ENCODE results near the gene CD99L2.
"Not testable (repeated sequence)": the region's sequence is repeated elsewhere in the genome, so short reads cannot be mapped to it uniquely, and the experiment has no call there.

The CD99L2 gene

GRCh38 chrX:150846130-150846529, 52.3 kb downstream of the CD99L2 start:
- DNase-seq (ENCODE audit: insufficient read length, low spot score) (no peak), FAIRE-seq (no peak)
- TF ChIP-seq SPI1 (IDR thresholded peaks at IDR 0.05; ENCODE audit: low read depth, low read length) (no peak), POLR2AphosphoS5 (IDR thresholded peaks at IDR 0.05; ENCODE audit: low read depth, low read length) (no peak), POLR2A (IDR thresholded peaks at IDR 0.05; ENCODE audit: low read depth, low read length) (no peak), TAF1 (IDR thresholded peaks at IDR 0.05; ENCODE audit: low read depth, low read length) (no peak), POU2F2 (IDR thresholded peaks at IDR 0.05; ENCODE audit: low read depth, low read length) (no peak), PAX5 (IDR thresholded peaks at IDR 0.05; ENCODE audit: insufficient read depth, low read length, severe bottlenecking) (no peak)

DNA sequence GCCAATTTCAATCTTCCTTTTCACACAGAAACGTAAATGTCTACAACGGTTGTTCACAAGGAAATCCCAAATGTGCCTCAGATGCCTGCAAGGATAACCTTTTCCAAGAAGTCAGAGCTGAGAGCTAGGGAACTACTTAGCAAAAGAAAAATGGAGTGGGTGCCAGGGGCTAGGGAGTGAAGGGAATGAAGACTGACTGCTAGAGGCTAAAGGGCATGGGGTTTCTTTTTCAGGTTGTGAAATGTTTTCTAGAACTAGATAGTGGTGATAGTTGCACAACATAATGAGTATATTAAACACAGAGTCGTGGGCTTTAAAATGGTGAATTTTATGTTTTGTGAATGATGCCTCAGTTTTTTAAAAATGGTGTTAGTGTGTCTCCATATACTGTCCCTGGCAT, 53.4 kb downstream of the CD99L2 start:
- FAIRE-seq (no peak), DNase-seq (ENCODE audit: insufficient read length, low spot score) (no peak)
- TF ChIP-seq POU2F2 (IDR thresholded peaks at IDR 0.05; ENCODE audit: low read depth, low read length) (no peak), SPI1 (IDR thresholded peaks at IDR 0.05; ENCODE audit: low read depth, low read length) (no peak), POLR2AphosphoS5 (IDR thresholded peaks at IDR 0.05; ENCODE audit: low read depth, low read length) (no peak), PAX5 (IDR thresholded peaks at IDR 0.05; ENCODE audit: insufficient read depth, low read length, severe bottlenecking) (no peak), POLR2A (IDR thresholded peaks at IDR 0.05; ENCODE audit: low read depth, low read length) (no peak), TAF1 (IDR thresholded peaks at IDR 0.05; ENCODE audit: low read depth, low read length) (no peak)

DNA sequence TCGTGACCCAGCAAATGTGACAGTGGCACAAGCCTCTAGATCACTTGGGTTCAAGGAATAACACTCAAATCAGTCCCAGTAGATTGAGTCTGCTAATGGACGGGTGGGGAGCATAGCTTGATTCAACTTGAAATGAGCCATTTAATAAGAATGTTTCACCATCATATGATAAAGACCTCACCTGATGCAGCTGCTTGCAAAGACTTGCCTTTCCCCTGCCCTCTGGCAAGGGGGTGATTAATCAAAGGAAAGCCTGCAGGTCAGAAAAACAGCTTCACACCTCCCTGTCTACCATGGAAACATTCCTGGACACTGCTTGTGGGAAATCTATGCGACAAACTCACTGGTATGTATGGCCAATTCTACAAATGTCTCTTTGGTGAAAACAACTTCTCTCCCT, 54.5 kb downstream of the CD99L2 start:
- DNase-seq (ENCODE audit: insufficient read length, low spot score) (no peak), FAIRE-seq (no peak)
- TF ChIP-seq POU2F2 (IDR thresholded peaks at IDR 0.05; ENCODE audit: low read depth, low read length): no peak

GRCh38 chrX:150842198-150842685, 56.2 kb downstream of the CD99L2 start:
- DNase-seq (ENCODE audit: insufficient read length, low spot score) (no peak), FAIRE-seq (no peak)
- TF ChIP-seq POLR2AphosphoS5 (IDR thresholded peaks at IDR 0.05; ENCODE audit: low read depth, low read length) (no peak), SPI1 (IDR thresholded peaks at IDR 0.05; ENCODE audit: low read depth, low read length) (no peak), POU2F2 (IDR thresholded peaks at IDR 0.05; ENCODE audit: low read depth, low read length) (no peak), PAX5 (IDR thresholded peaks at IDR 0.05; ENCODE audit: insufficient read depth, low read length, severe bottlenecking) (no peak), TAF1 (IDR thresholded peaks at IDR 0.05; ENCODE audit: low read depth, low read length) (no peak), POLR2A (IDR thresholded peaks at IDR 0.05; ENCODE audit: low read depth, low read length) (no peak)

GRCh38 chrX:150841456-150842197, 56.8 kb downstream of the CD99L2 start:
- TF ChIP-seq TAF1 (IDR thresholded peaks at IDR 0.05; ENCODE audit: low read depth, low read length) (no peak), SPI1 (IDR thresholded peaks at IDR 0.05; ENCODE audit: low read depth, low read length) (no peak), POLR2AphosphoS5 (IDR thresholded peaks at IDR 0.05; ENCODE audit: low read depth, low read length) (no peak), POU2F2 (IDR thresholded peaks at IDR 0.05; ENCODE audit: low read depth, low read length) (no peak), PAX5 (IDR thresholded peaks at IDR 0.05; ENCODE audit: insufficient read depth, low read length, severe bottlenecking) (no peak), POLR2A (IDR thresholded peaks at IDR 0.05; ENCODE audit: low read depth, low read length) (no peak)
- FAIRE-seq (no peak), DNase-seq (ENCODE audit: insufficient read length, low spot score) (no peak)

DNA sequence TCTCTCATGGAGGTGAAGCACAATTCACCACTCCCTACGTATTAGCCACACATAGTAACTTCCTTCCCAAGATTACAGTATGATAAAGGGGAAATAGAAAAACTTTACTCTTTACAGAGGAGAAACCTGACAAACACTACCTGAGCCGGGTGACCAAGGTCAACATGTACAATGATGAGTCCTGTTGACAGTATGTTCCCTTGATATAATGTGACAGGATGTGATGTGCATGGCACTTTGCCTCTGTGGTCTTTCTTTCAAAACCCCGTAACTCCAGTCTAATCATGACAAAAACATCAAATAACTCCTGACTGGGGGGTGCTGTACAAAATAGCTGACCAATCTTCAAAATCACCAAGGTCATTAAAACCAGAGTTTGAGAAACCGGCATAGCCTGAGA, 60.6 kb downstream of the CD99L2 start:
- FAIRE-seq (peak; percentile 16), DNase-seq (ENCODE audit: insufficient read length, low spot score) (no peak)
- no peak for TF ChIP-seq SPI1 (IDR thresholded peaks at IDR 0.05; ENCODE audit: low read depth, low read length)
- no peak for TF ChIP-seq TAF1 (IDR thresholded peaks at IDR 0.05; ENCODE audit: low read depth, low read length)
- no peak for TF ChIP-seq POU2F2 (IDR thresholded peaks at IDR 0.05; ENCODE audit: low read depth, low read length)
- TF ChIP-seq POLR2AphosphoS5 (IDR thresholded peaks at IDR 0.05; ENCODE audit: low read depth, low read length): no peak
- TF ChIP-seq POLR2A (IDR thresholded peaks at IDR 0.05; ENCODE audit: low read depth, low read length): no peak
- TF ChIP-seq PAX5 (IDR thresholded peaks at IDR 0.05; ENCODE audit: insufficient read depth, low read length, severe bottlenecking): no peak

DNA sequence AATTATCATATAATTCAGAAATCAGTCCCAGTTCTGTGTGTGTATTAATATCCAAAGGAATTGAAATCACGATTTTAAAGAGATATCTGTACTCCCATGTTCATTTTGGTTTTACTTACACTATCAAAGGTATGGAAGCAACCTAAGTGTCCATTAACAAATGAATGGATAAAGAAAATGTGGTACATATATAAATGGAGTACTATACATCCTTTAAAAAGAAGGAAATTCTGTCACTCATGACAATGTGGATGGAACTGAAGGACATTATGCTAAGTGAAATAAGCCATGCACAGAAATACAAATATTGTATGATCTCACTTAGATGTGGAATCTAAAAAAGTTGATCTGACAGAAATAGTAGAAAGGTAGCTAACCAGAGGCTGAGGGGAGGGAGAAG, 63.8 kb downstream of the CD99L2 start:
- no peak for FAIRE-seq
- DNase-seq (ENCODE audit: insufficient read length, low spot score): no peak
- TF ChIP-seq PAX5 (IDR thresholded peaks at IDR 0.05; ENCODE audit: insufficient read depth, low read length, severe bottlenecking) (no peak), POLR2A (IDR thresholded peaks at IDR 0.05; ENCODE audit: low read depth, low read length) (no peak), TAF1 (IDR thresholded peaks at IDR 0.05; ENCODE audit: low read depth, low read length) (no peak), POLR2AphosphoS5 (IDR thresholded peaks at IDR 0.05; ENCODE audit: low read depth, low read length) (no peak), POU2F2 (IDR thresholded peaks at IDR 0.05; ENCODE audit: low read depth, low read length) (no peak), SPI1 (IDR thresholded peaks at IDR 0.05; ENCODE audit: low read depth, low read length) (no peak)

- no peak for FAIRE-seq
- no peak for TF ChIP-seq TAF1 (IDR thresholded peaks at IDR 0.05; ENCODE audit: low read depth, low read length)
- no peak for TF ChIP-seq POU2F2 (IDR thresholded peaks at IDR 0.05; ENCODE audit: low read depth, low read length)
- TF ChIP-seq POLR2AphosphoS5 (IDR thresholded peaks at IDR 0.05; ENCODE audit: low read depth, low read length): no peak
- no peak for TF ChIP-seq POLR2A (IDR thresholded peaks at IDR 0.05; ENCODE audit: low read depth, low read length)
- no peak for TF ChIP-seq PAX5 (IDR thresholded peaks at IDR 0.05; ENCODE audit: insufficient read depth, low read length, severe bottlenecking)
- TF ChIP-seq SPI1 (IDR thresholded peaks at IDR 0.05; ENCODE audit: low read depth, low read length): no peak
These were observed 64.9 kb downstream of the CD99L2 start for GRCh38 chrX:150833454-150834056.

GRCh38 chrX:150831863-150832262, 66.6 kb downstream of the CD99L2 start:
- DNase-seq (ENCODE audit: insufficient read length, low spot score) (no peak), FAIRE-seq (no peak)
- no peak for TF ChIP-seq PAX5 (IDR thresholded peaks at IDR 0.05; ENCODE audit: insufficient read depth, low read length, severe bottlenecking)

More at GRCh38 chrX:150833454-150834056, 64.9 kb downstream of the CD99L2 start:
- no peak for DNase-seq (ENCODE audit: insufficient read length, low spot score)

DNA sequence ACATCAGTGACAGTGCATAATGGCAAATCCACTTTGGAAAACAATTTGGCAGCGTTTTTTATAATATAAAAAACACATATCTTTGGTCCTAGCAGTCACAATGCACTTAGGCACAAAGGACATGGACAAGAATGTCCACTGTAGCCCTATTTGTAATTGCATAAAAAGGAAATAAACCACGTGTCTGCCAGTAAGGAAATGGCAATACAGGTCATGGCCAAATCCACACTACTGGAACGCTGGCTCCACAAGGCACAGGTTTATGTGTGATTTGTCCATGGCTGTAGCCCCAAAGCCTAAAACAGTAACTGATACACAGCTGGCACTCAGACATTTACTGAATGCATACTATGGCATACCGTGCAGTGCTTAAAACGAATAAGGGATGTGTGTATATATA, 69.7 kb downstream of the CD99L2 start:
- no peak for TF ChIP-seq POLR2A (IDR thresholded peaks at IDR 0.05; ENCODE audit: low read depth, low read length)
- TF ChIP-seq POU2F2 (IDR thresholded peaks at IDR 0.05; ENCODE audit: low read depth, low read length): no peak
- TF ChIP-seq SPI1 (IDR thresholded peaks at IDR 0.05; ENCODE audit: low read depth, low read length): no peak
- TF ChIP-seq TAF1 (IDR thresholded peaks at IDR 0.05; ENCODE audit: low read depth, low read length): no peak
- TF ChIP-seq POLR2AphosphoS5 (IDR thresholded peaks at IDR 0.05; ENCODE audit: low read depth, low read length): no peak
- TF ChIP-seq PAX5 (IDR thresholded peaks at IDR 0.05; ENCODE audit: insufficient read depth, low read length, severe bottlenecking): no peak
- DNase-seq (ENCODE audit: insufficient read length, low spot score) (no peak), FAIRE-seq (no peak)

DNA sequence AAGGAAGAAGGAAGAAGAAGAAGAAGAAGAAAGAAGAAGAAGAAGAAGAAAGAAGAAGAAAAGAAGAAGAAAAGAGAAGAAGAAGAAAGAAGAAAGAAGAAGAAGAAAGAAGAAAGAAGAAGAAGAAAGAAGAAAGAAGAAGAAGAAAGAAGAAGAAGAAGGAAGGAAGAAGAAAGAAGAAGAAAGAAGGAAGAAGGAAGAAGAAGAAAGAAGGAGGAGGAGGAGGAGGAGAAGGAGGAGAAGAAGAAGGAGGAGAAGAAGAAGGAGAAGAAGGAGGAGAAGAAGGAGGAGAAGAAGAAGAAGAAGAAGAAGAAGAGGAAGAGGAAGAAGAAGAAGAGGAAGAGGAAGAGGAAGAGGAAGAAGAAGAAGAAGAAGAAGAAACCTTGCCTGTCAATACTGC, 74.1 kb downstream of the CD99L2 start:
- not testable (repeated sequence) for DNase-seq (ENCODE audit: insufficient read length, low spot score); FAIRE-seq

DNA sequence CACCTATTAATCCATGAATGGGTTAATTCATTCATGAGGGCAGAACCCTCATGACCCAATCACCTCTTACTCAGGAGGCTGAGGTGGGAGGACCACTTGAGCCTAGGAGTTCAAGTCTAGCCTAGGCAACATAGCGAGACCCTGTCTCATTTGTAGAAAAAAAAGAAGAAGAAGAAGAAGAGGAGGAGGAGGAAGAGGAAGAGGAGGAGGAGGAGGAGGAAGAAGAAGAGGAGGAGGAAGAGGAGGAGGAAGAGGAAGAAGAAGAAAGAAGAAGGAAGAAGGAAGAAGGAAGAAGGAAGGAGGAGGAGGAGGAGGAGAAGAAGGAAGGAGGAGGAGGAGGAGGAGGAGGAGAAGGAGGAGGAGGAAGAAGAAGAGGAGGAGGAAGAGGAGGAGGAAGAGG, 74.6 kb downstream of the CD99L2 start:
- not testable (repeated sequence) for DNase-seq (ENCODE audit: insufficient read length, low spot score); FAIRE-seq
